Thyroid gland (tissue), 4 donors: ENCODE measurements around the gene RETN. TPM values are rescaled to one million over a fixed set of nuclear protein-coding genes. Genes with fewer than 3 reads are reported as not detected.

ENCODE experiments used
- DNase-seq, 2 donors: peaks; one replicate each; pipeline ENCODE4 v3.0.0-alpha.2; 2019
- H3K27ac ChIP-seq, 3 donors: fragments of 200-600 bp; sonication (generic); 1 replicate in 2 of 3; 2 replicates in 1 of 3; pipeline ENCODE4 v1.5.1; 2016 to 2019; ENCODE audit warnings: mild to moderate bottlenecking in 1 of 3, moderate library complexity in 1 of 3
- H3K27me3 ChIP-seq: fragments of 200-600 bp; sonication (generic); one replicate; pipeline ENCODE4 v1.5.1; 2019
- H3K36me3 ChIP-seq, 2 donors: fragments of 200-600 bp; sonication (generic); one replicate each; pipeline ENCODE4 v1.5.1; 2016 to 2019
- H3K4me1 ChIP-seq, 2 donors: fragments of 200-600 bp; sonication (generic); one replicate each; pipeline ENCODE4 v1.5.1; 2017 to 2019
- H3K4me3 ChIP-seq, 3 donors: fragments of 200-600 bp; sonication (generic); replicated peaks in 1 of 3; 1 replicate in 2 of 3; 2 replicates in 1 of 3; pipeline ENCODE4 v1.5.1; 2016; ENCODE audit warnings: mild to moderate bottlenecking in 1 of 3
- H3K9me3 ChIP-seq: fragments of 200-600 bp; sonication (generic); one replicate; pipeline ENCODE4 v1.5.1; 2017
- CTCF ChIP-seq, 6 experiments: fragments of 200-600 bp in 3 of 6; fragments of 450-650 bp in 3 of 6; sonication (generic) in 3 of 6; IDR thresholded peaks; one replicate each; pipeline ENCODE4 v1.5.1; 2016 to 2019; ENCODE audit warnings: antibody characterized with exemption in 6 of 6, mild to moderate bottlenecking in 2 of 6, inconsistent platforms in 1 of 6, moderate library complexity in 1 of 6
- POLR2A ChIP-seq, 2 donors: fragments of 450-650 bp; IDR thresholded peaks; one replicate each; pipeline ENCODE4 v1.6.1; 2017; ENCODE audit warnings: antibody characterized with exemption in 2 of 2, mild to moderate bottlenecking in 2 of 2, moderate library complexity in 1 of 2
- WGBS, 2 donors: methylation state at CpG; one replicate each; pipeline ENCODE4 v1.1.5; 2017; 5-methylcytosine and 5-hydroxymethylcytosine counted together
- intact Hi-C: fragments of 100-400 bp; cut with DNase I; formaldehyde crosslinking; loops from one replicate; pipeline ENCODE4 v1.15.1; 2023
- total RNA-seq, 4 donors: library from RNA; depleted of rRNA; stranded (reverse); fragments of >200 nt; gene quantifications; one replicate each; pipeline ENCODE4 v1.2.3, GENCODE V29; 2016

Gene RETN
- total RNA-seq, 4 donors from 2014 or later: not detected

DNA sequence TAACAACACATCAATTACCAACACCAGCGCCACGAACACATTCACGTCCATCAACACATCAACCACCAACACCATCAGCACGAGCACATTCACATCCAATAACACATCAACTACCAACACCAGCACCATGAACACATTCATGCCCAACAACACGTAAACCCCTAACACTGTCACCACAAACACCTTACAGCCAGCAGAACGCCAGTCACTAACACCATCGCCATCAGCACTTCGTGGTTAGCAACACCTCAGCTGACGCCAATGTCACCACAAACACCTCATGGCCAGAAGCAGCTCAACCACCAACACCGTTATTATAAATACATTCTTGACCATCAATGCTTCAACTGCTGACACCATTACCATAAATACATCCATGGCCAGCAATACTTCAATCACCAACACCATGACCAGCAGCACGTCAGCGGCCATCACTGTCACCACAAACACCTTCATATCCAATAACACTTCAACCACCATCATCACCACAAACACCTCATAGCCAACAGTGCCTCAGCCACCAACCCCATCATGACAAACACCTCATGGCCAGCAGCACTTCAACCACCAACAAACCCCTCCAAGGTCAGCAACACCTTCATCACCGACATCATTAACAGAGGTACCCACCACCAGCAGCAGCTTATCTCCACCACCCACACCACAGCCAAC lies 23.7 kb downstream of the RETN start:
- Histone ChIP-seq H3K4me3 (no peak overlapping the region), H3K27ac (no peak overlapping the region), H3K27me3 (no peaks in the 10 kb centered on the region), H3K9me3 (no peaks in the 10 kb centered on the region), H3K36me3 (no peaks in the 10 kb centered on the region), H3K4me1 (no peaks in the 10 kb centered on the region)
- 70 to 92% methylated on average over 13 of the region's 13 CpGs for WGBS, 2 donors
- TF ChIP-seq CTCF (IDR thresholded peaks at IDR 0.05) (no peak), POLR2A (IDR thresholded peaks at IDR 0.05) (no peak)
- intact Hi-C loops: no loop called here
- no peak for DNase-seq

DNA sequence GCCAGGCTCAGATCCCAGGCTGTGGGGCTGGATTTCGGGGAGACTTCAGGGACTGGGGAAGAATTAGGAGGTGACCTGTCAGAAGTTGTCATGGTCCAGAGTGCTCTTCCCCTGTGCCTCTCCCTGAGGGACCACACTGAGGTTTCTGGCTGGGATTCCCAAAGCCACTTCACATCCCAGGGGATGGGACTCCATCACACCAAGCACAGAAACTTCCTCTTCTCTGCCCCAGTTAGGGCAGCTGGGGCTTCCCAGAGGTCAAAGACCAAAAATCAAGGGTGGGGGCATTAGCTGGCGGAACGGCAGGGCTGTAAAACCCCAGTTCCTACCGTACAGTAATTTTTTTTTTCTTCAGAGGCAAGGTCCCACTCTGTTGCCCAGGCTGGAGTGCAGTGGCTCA lies 25.6 kb downstream of the RETN start:
- no peaks in the 10 kb centered on the region for H3K27me3 ChIP-seq
- intact Hi-C loops: no loop called here
- no peak overlapping the region for H3K27ac ChIP-seq
- 64 to 74% methylated on average over 4 of the region's 4 CpGs for WGBS, 2 donors
- no peaks in the 10 kb centered on the region for H3K36me3 ChIP-seq
- no peaks in the 10 kb centered on the region for H3K9me3 ChIP-seq
- DNase-seq: no peak
- TF ChIP-seq POLR2A (IDR thresholded peaks at IDR 0.05): no peak
- TF ChIP-seq CTCF (IDR thresholded peaks at IDR 0.05): no peak
- H3K4me3 ChIP-seq: no peak overlapping the region
- no peaks in the 10 kb centered on the region for H3K4me1 ChIP-seq

- no peak overlapping the region for H3K4me3 ChIP-seq
- H3K27ac ChIP-seq: no peak overlapping the region
- no peaks in the 10 kb centered on the region for H3K27me3 ChIP-seq
- TF ChIP-seq CTCF (IDR thresholded peaks at IDR 0.05) (no peak), POLR2A (IDR thresholded peaks at IDR 0.05) (no peak)
- H3K4me1 ChIP-seq: no peaks in the 10 kb centered on the region
- no peaks in the 10 kb centered on the region for H3K9me3 ChIP-seq
- intact Hi-C loops: no loop called here
- no peaks in the 10 kb centered on the region for H3K36me3 ChIP-seq
- no peak for DNase-seq
- WGBS, 2 donors: 80 to 83% methylated on average over 10 of the region's 10 CpGs
Observed at GRCh38 chr19:7697721-7698287, 29.0 kb downstream of the RETN start.

DNA sequence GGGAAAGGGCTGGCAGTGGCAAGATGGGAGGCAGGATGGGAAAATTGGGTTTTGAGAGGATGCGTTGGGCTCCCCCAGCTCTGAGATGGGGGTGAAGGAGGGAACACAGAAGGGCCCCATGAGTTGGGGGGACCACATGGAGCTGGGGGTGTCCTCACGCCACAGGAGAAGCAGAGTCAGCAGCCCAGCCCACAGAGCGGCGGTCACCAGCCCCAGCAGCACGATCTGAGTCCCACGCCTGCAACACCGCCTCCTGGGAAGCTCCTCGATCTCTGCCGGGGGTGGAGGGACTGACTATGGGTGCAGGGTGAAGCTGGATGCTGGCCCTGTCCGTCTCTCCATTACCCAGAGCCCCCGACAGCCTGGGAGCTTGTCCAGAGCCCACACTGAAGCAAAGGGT lies 29.7 kb downstream of the RETN start:
- no peak overlapping the region for H3K4me3 ChIP-seq
- DNase-seq: no peak
- 30 to 40% methylated on average over 4 of the region's 11 CpGs for WGBS, 2 donors
- intact Hi-C loops: no loop called here
- no peaks in the 10 kb centered on the region for H3K9me3 ChIP-seq
- no peak overlapping the region for H3K27ac ChIP-seq
- no peaks in the 10 kb centered on the region for H3K36me3 ChIP-seq
- TF ChIP-seq CTCF (IDR thresholded peaks at IDR 0.05) (no peak), POLR2A (IDR thresholded peaks at IDR 0.05) (no peak)
- H3K27me3 ChIP-seq: no peaks in the 10 kb centered on the region
- no peaks in the 10 kb centered on the region for H3K4me1 ChIP-seq

GRCh38 chr19:7699003-7699402 lies 30.2 kb downstream of the RETN start:
- 51 to 55% methylated on average over 2 of the region's 2 CpGs for WGBS, 2 donors
- intact Hi-C loops: no loop called here
- H3K27me3 ChIP-seq: no peaks in the 10 kb centered on the region
- H3K4me3 ChIP-seq: no peak overlapping the region
- no peaks in the 10 kb centered on the region for H3K36me3 ChIP-seq
- H3K27ac ChIP-seq: no peak overlapping the region
- H3K9me3 ChIP-seq: no peaks in the 10 kb centered on the region
- DNase-seq: no peak
- TF ChIP-seq CTCF (IDR thresholded peaks at IDR 0.05) (no peak), POLR2A (IDR thresholded peaks at IDR 0.05) (no peak)
- H3K4me1 ChIP-seq: no peaks in the 10 kb centered on the region
